Endodermal cell (in vitro differentiated cells): Measurements from ENCODE around the gene CTSA. TPM values are rescaled to one million over a fixed set of nuclear protein-coding genes. Genes with fewer than 3 reads are reported as not detected.

Experiments used
- DNase-seq: peaks from one replicate; pipeline ENCODE4 v3.0.0-alpha.2; 2017
- H3K27ac ChIP-seq: 2 replicates; pipeline ENCODE4 v1.5.1; 2013; ENCODE audit warnings: mild to moderate bottlenecking, low read depth, low read length, moderate library complexity
- H3K27me3 ChIP-seq: 2 replicates; pipeline ENCODE4 v1.6.1; 2013; ENCODE audit warnings: mild to moderate bottlenecking, low read length, moderate library complexity; ENCODE audit not compliant: insufficient read depth, control insufficient read depth, poor library complexity, severe bottlenecking
- H3K36me3 ChIP-seq: 2 replicates; pipeline ENCODE4 v1.7.0; 2013; ENCODE audit warnings: mild to moderate bottlenecking, low read length, moderate library complexity; ENCODE audit not compliant: control insufficient read depth, insufficient read depth
- H3K4me1 ChIP-seq: one replicate; pipeline ENCODE4 v1.7.0; 2013; ENCODE audit warnings: low read length; ENCODE audit not compliant: control insufficient read depth, insufficient read depth
- H3K4me3 ChIP-seq: 2 replicates; pipeline ENCODE4 v1.5.1; 2013; ENCODE audit warnings: mild to moderate bottlenecking, low read length, moderate library complexity
- H3K9ac ChIP-seq: 2 replicates; pipeline ENCODE4 v1.6.1; 2013; ENCODE audit warnings: mild to moderate bottlenecking, low read length, moderate library complexity; ENCODE audit not compliant: poor library complexity, severe bottlenecking; ENCODE audit errors: extremely low read depth
- H3K9me3 ChIP-seq: 2 replicates; pipeline ENCODE4 v1.6.1; 2013; ENCODE audit warnings: mild to moderate bottlenecking, low read length, moderate library complexity; ENCODE audit not compliant: control insufficient read depth
- H3K27ac Mint-ChIP-seq: 2 replicates; pipeline ENCODE4 v1.8.0; 2020; ENCODE audit warnings: mixed read lengths
- H3K27me3 Mint-ChIP-seq: 2 replicates; pipeline ENCODE4 v1.8.0; 2021; ENCODE audit warnings: mild to moderate bottlenecking, mixed read lengths; ENCODE audit not compliant: insufficient read depth
- H3K36me3 Mint-ChIP-seq: 2 replicates; pipeline ENCODE4 v1.8.0; 2020; ENCODE audit warnings: low read depth, mixed read lengths
- H3K4me1 Mint-ChIP-seq: 2 replicates; pipeline ENCODE4 v1.8.0; 2020; ENCODE audit warnings: mixed read lengths
- H3K4me3 Mint-ChIP-seq: 2 replicates; pipeline ENCODE4 v1.8.0; 2020; ENCODE audit warnings: mild to moderate bottlenecking, moderate library complexity, mixed read lengths
- H3K9me3 Mint-ChIP-seq: 2 replicates; pipeline ENCODE4 v1.8.0; 2020; ENCODE audit warnings: mild to moderate bottlenecking, mixed read lengths
- WGBS, 2 experiments: methylation state at CpG; one replicate each; pipeline versions ENCODE4 v1.1.5 to v1.1.7; 2013; ENCODE audit warnings: missing lambda C conversion rate in 2 of 2, mixed read lengths in 1 of 2; ENCODE audit not compliant: insufficient coverage in 1 of 2, insufficient read length in 1 of 2; 5-methylcytosine and 5-hydroxymethylcytosine counted together
- total RNA-seq, 2 donors: library from RNA; stranded (reverse); fragmentation: NEBNext Ultra II Directional in 1 of 2; extraction: Animal tissue kit (Norgen Biotek cat#: 25700) in 1 of 2; gene quantifications; 2 replicates in 1 of 2; 3 replicates in 1 of 2; pipeline ENCODE4 v1.2.1, GENCODE V29; 2021
- TF ChIP-seq, protein P1 (sequence below): fragments of 200-600 bp; sonication (generic); conservative IDR thresholded peaks from 2 replicates; pipeline ENCODE4 v1.5.0; 2021; ENCODE audit warnings: antibody characterized with exemption, mild to moderate bottlenecking

CTSA gene
- total RNA-seq, 2 donors from 2014 or later, result 70.7 to 84.8 TPM

DNA sequence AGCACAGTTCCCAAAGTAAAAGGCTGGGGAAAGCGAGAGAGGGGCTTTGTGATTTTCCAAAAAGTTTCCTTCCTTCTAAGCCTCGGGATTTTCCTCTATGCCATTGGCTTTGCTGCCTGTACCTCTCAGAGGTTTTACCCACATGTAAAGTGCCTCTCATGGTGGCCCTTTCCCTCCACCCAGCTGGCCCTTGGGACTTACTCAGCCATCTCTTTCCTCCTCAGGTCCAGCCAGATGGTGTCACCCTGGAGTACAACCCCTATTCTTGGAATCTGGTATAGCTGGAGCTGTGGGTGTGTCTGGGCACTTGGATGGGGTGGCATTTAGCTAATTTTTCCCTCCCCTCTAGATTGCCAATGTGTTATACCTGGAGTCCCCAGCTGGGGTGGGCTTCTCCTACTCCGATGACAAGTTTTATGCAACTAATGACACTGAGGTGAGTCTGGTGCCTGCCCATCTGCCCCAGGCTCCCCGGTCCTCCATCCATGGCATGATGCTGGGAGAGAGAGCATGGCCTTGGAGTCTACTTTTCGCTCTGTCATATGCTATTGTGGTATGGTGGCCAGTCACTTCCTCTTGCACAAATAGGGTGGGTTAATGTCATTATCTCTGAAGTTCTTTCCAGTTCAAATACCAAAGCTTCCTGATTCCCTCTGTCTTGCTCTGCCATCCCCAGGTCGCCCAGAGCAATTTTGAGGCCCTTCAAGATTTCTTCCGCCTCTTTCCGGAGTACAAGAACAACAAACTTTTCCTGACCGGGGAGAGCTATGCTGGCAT is 1.1 kb downstream of the CTSA start:
- H3K4me1 ChIP-seq, result no peaks in the 10 kb centered on the region
- H3K27me3 ChIP-seq, result no peaks in the 10 kb centered on the region
- peak overlapping the region; percentile 58 for H3K27ac Mint-ChIP-seq
- H3K36me3 Mint-ChIP-seq, result peaks cover 26% of the 10 kb centered on the region
- peak overlapping the region; percentile 62 for H3K9ac ChIP-seq
- H3K9me3 ChIP-seq, result no peaks in the 10 kb centered on the region
- no peaks in the 10 kb centered on the region for H3K9me3 Mint-ChIP-seq
- H3K36me3 ChIP-seq, result peaks cover 30% of the 10 kb centered on the region
- 84 to 86% methylated on average over 7 to 9 of the region's 9 CpGs for WGBS, 2 experiments
- no peaks in the 10 kb centered on the region for H3K27me3 Mint-ChIP-seq
- H3K27ac ChIP-seq, result no peak overlapping the region
- H3K4me3 Mint-ChIP-seq, result peak overlapping the region; percentile 77
- H3K4me1 Mint-ChIP-seq, result peaks cover 4% of the 10 kb centered on the region
- TF ChIP-seq, protein P1, sequence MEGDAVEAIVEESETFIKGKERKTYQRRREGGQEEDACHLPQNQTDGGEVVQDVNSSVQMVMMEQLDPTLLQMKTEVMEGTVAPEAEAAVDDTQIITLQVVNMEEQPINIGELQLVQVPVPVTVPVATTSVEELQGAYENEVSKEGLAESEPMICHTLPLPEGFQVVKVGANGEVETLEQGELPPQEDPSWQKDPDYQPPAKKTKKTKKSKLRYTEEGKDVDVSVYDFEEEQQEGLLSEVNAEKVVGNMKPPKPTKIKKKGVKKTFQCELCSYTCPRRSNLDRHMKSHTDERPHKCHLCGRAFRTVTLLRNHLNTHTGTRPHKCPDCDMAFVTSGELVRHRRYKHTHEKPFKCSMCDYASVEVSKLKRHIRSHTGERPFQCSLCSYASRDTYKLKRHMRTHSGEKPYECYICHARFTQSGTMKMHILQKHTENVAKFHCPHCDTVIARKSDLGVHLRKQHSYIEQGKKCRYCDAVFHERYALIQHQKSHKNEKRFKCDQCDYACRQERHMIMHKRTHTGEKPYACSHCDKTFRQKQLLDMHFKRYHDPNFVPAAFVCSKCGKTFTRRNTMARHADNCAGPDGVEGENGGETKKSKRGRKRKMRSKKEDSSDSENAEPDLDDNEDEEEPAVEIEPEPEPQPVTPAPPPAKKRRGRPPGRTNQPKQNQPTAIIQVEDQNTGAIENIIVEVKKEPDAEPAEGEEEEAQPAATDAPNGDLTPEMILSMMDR, result peak; percentile 31
- H3K4me3 ChIP-seq, result peak overlapping the region; percentile 88
- peak; percentile 63 for DNase-seq

DNA sequence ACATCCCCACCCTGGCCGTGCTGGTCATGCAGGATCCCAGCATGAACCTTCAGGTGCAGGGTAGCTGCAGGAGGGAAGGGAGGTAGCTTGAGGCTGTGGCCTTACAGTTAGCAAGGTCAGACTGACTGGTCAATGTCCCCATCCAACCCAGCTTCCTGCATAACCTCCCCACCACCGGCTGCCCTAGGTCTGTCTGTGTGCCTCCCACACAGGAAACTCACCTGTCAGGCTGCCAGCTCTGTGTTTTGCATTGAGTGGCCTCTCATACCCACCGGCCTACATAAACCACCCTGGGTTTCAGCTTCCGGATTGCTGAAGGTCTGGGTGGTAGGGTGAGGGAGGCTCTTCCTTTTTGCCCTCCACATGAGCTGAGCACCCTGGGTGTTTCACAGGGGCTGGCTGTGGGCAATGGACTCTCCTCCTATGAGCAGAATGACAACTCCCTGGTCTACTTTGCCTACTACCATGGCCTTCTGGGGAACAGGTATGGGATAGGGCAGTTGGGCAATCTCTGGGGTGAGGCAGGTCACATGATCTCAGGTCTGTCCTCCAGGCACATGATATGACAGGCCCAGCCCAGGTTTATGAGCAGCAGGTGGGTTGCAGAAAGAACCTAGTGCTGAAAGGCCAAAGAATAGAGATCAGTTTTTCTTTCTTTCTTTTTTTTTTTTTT is 1.8 kb downstream of the CTSA start:
- Mint-ChIP-seq H3K4me1 (peaks cover 4% of the 10 kb centered on the region), H3K36me3 (peaks cover 30% of the 10 kb centered on the region), H3K27me3 (no peaks in the 10 kb centered on the region), H3K4me3 (peak overlapping the region; percentile 77), H3K27ac (no peak overlapping the region), H3K9me3 (no peaks in the 10 kb centered on the region)
- TF ChIP-seq, protein P1, result no peak
- DNase-seq, result no peak
- Histone ChIP-seq H3K4me1 (no peaks in the 10 kb centered on the region), H3K9ac (no peak overlapping the region), H3K27ac (no peak overlapping the region), H3K9me3 (no peaks in the 10 kb centered on the region), H3K4me3 (no peak overlapping the region), H3K27me3 (no peaks in the 10 kb centered on the region), H3K36me3 (peaks cover 38% of the 10 kb centered on the region)
- 93% methylated on average over 4 of the region's 4 CpGs; no CpG with 5 or more reads in 1 of the 2 experiments for WGBS, 2 experiments

DNA sequence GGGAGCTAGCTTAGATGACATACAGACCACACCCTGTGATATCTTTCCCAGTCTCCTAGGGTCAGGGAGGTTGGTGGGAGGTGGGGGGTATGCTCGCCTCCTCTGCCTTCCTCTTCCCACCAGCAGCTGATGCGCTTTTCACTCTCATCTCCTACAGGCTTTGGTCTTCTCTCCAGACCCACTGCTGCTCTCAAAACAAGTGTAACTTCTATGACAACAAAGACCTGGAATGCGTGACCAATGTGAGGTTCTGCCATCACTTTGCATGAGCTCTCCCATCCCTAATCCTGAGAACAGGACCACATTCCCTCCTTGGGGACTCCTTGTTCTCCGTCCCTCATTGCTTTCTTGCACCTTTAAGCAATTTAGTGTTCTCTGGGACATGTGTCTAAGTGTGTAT is 2.7 kb downstream of the CTSA start:
- H3K4me3 ChIP-seq, result no peak overlapping the region
- peaks cover 35% of the 10 kb centered on the region for H3K36me3 Mint-ChIP-seq
- no peak overlapping the region for H3K4me3 Mint-ChIP-seq
- TF ChIP-seq, protein P1, result no peak
- H3K27me3 Mint-ChIP-seq, result no peaks in the 10 kb centered on the region
- no peaks in the 10 kb centered on the region for H3K4me1 ChIP-seq
- H3K4me1 Mint-ChIP-seq, result peaks cover 4% of the 10 kb centered on the region
- no peaks in the 10 kb centered on the region for H3K9me3 Mint-ChIP-seq
- no peak for DNase-seq
- no peaks in the 10 kb centered on the region for H3K9me3 ChIP-seq
- WGBS, 2 experiments, result 89 to 92% methylated on average over 2 to 4 of the region's 4 CpGs
- H3K27ac ChIP-seq, result peak overlapping the region; percentile 53
- H3K36me3 ChIP-seq, result peaks cover 46% of the 10 kb centered on the region
- no peaks in the 10 kb centered on the region for H3K27me3 ChIP-seq
- H3K9ac ChIP-seq, result no peak overlapping the region
- no peak overlapping the region for H3K27ac Mint-ChIP-seq
